ENCODE data around the gene VAMP3. TPM values are rescaled to one million over a fixed set of nuclear protein-coding genes. Genes with fewer than 3 reads are reported as not detected.

The VAMP3 gene, protein sequence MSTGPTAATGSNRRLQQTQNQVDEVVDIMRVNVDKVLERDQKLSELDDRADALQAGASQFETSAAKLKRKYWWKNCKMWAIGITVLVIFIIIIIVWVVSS
- polyA plus RNA-seq (169 to 219 TPM (median 200 TPM) in 3 replicates), polyA minus RNA-seq (52.5 to 123 TPM (median 122 TPM) in 3 replicates)
- polyA plus RNA-seq (2011; ENCODE audit: low read depth): 138 TPM
- 213 and 354 TPM in 2 replicates for polyA plus RNA-seq (2011; cell fraction: cytosol; rRNA removed)
- polyA plus RNA-seq (2011; cell fraction: nucleus; rRNA removed): 100 and 107 TPM in 2 replicates
- 103 and 124 TPM in 2 replicates for polyA plus RNA-seq (2012; ENCODE audit: low replicate concordance)
- polyA minus RNA-seq (2011; cell fraction: cytosol; rRNA and poly(A)+ RNA removed): 114 TPM
- polyA minus RNA-seq (2011; cell fraction: nucleus; rRNA and poly(A)+ RNA removed): 35.0 and 70.7 TPM in 2 replicates

DNA sequence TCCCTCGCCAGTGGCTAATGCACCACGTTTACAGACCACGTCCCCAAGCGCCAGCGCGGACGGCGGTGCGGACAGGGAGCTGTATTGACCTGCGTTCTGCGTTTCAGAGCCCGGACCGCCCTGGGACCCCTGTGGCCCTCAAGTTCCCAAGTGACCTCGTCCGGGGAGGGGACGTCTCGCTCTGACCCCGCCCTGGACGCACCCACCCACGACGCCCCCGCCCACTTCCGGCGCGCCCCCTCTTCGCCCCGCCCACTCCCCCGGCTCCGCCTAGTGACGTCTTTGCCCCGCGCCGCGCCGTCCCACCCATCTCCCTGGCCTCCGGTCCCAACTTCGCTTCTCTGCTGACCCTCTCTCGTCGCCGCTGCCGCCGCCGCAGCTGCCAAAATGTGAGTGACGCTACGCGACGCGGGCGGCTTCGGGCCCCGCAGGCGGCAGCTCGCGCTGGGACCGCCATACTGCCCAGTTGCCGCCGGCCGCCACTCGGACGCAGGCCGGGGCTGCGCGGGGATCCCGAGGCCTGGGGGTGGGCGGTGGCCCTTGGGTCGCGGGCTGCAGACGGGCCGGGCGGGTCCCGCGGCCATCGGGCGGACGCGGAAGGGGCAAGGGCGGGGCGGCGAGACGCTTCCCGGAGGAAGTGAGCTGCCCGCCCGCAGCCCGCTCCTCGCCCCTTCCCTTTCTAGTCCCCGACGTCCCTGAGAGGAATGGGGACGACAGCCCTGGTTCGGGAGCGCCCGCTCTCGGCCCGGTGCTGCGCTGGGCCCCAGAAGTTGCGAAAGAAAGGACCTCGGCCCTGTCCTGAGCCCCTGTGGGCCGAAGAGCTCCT, at the start of gene VAMP3:
TSS of gene VAMP3 (plus strand) at position 300 of the 826 bp plus-strand sequence. CDS start at position 388, 88 bp downstream.
- Histone ChIP-seq H3K36me3 (ENCODE audit: control insufficient read depth in 2 of 2, extremely low read depth in 1 of 2, insufficient read depth in 2 of 2, low read length in 2 of 2) (peaks cover 3 to 5% of the 10 kb centered on the region in 2 experiments), H3K4me1 (ENCODE audit: control insufficient read depth, extremely low read depth, insufficient read depth, low read length) (peaks cover 23% of the 10 kb centered on the region), H3K9me3 (ENCODE audit: control insufficient read depth, low read depth, low read length) (no peaks in the 10 kb centered on the region), H2AFZ (ENCODE audit: control insufficient read depth, low read length) (peak within 1 kb of the TSS; percentile 100), H3K4me3 (ENCODE audit: control insufficient read depth in 2 of 3, extremely low read depth in 1 of 3, insufficient read depth in 2 of 3, low read depth in 1 of 3, low read length in 3 of 3) (peak within 1 kb of the TSS; percentile 74 to 95 (median 95)), H3K27me3 (ENCODE audit: control insufficient read depth, extremely low read depth, insufficient read depth, low read length) (no peaks in the 10 kb centered on the region), H3K9ac (ENCODE audit: control insufficient read depth, extremely low read depth, insufficient read depth, low read length) (peak within 1 kb of the TSS; percentile 93), H3K9me1 (ENCODE audit: control insufficient read depth, extremely low read depth, insufficient read depth, low read length) (peaks cover 2% of the 10 kb centered on the region), H3K27ac (ENCODE audit: control insufficient read depth, insufficient read depth, low read length) (peak within 1 kb of the TSS; percentile 83), H3K4me2 (ENCODE audit: control insufficient read depth, extremely low read depth, insufficient read depth, low read depth, low read length) (peak within 1 kb of the TSS; percentile 98), H4K20me1 (ENCODE audit: control insufficient read depth, extremely low read depth, insufficient read depth, low read length) (no peaks in the 10 kb centered on the region), H3K79me2 (ENCODE audit: control insufficient read depth, insufficient read depth, low read length) (peaks cover 38% of the 10 kb centered on the region)
- no peak for FAIRE-seq
- TF ChIP-seq EZH2 (IDR thresholded peaks at IDR 0.05; ENCODE audit: low read length): no peak
- TF ChIP-seq, protein P1, sequence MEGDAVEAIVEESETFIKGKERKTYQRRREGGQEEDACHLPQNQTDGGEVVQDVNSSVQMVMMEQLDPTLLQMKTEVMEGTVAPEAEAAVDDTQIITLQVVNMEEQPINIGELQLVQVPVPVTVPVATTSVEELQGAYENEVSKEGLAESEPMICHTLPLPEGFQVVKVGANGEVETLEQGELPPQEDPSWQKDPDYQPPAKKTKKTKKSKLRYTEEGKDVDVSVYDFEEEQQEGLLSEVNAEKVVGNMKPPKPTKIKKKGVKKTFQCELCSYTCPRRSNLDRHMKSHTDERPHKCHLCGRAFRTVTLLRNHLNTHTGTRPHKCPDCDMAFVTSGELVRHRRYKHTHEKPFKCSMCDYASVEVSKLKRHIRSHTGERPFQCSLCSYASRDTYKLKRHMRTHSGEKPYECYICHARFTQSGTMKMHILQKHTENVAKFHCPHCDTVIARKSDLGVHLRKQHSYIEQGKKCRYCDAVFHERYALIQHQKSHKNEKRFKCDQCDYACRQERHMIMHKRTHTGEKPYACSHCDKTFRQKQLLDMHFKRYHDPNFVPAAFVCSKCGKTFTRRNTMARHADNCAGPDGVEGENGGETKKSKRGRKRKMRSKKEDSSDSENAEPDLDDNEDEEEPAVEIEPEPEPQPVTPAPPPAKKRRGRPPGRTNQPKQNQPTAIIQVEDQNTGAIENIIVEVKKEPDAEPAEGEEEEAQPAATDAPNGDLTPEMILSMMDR (optimal IDR thresholded peaks at IDR 0.05 in 1 of 3, IDR thresholded peaks at IDR 0.05 in 1 of 3, conservative IDR thresholded peaks at IDR 0.05 in 1 of 3; ENCODE audit: extremely low read depth in 1 of 3, insufficient read depth in 2 of 3, low read length in 3 of 3): no peak
- dilution Hi-C loops (cut with MboI; ENCODE audit: extremely low pct_ligation_motif_present, low sequenced_read_pairs): no loop called here
- DNase-seq (ENCODE audit: low read depth, low spot score): peak; percentile 17

DNA sequence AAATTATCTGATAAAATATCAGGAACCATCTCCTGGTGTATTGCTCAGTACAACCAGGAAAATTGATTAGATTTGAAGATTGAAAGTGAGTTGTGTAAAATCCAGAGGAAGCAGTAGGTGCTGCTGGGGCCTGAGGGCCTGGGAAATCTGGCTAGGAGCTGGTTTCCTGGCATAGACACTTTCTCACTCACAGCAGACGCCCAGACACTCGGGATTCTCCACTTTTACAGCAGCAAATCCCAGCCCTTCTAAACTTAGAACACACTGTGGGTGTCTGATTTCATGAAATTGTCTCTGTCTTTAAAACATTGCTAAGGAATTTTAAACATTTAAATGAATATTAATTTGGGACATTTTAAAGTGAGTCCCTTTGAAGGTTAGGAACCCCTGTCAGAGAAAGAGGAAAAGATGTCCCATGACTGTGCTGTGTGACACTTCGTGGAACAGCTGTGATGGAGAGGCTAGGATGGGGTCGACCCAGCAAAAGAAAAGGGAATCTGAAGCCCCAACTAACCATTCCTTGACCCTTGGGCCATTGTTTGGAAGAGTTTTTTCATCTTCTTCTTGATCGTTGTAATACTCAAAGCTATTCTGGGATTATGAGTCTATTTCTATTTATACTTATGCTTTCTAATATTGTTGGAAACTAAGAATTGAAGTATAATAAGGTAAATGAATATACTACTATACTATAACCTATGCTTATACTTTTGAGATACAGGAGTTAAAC, 49.0 kb upstream of the VAMP3 start:
- peaks cover 5% of the 10 kb centered on the region for H3K4me1 ChIP-seq (ENCODE audit: control insufficient read depth, extremely low read depth, insufficient read depth, low read length)
- no peaks in the 10 kb centered on the region for H3K79me2 ChIP-seq (ENCODE audit: control insufficient read depth, insufficient read depth, low read length)
- H3K4me2 ChIP-seq (ENCODE audit: control insufficient read depth, extremely low read depth, insufficient read depth, low read depth, low read length): no peak overlapping the region
- no peaks in the 10 kb centered on the region for H3K9me3 ChIP-seq (ENCODE audit: control insufficient read depth, low read depth, low read length)
- FAIRE-seq: no peak
- H3K27ac ChIP-seq (ENCODE audit: control insufficient read depth, insufficient read depth, low read length): no peak overlapping the region
- no peak overlapping the region for H3K4me3 ChIP-seq (ENCODE audit: control insufficient read depth in 2 of 3, extremely low read depth in 1 of 3, insufficient read depth in 2 of 3, low read depth in 1 of 3, low read length in 3 of 3)
- no peaks in the 10 kb centered on the region for H3K9me1 ChIP-seq (ENCODE audit: control insufficient read depth, extremely low read depth, insufficient read depth, low read length)
- DNase-seq (ENCODE audit: low read depth, low spot score): no peak
- dilution Hi-C loops (cut with MboI; ENCODE audit: extremely low pct_ligation_motif_present, low sequenced_read_pairs): no loop called here
- H3K36me3 ChIP-seq (ENCODE audit: control insufficient read depth in 2 of 2, extremely low read depth in 1 of 2, insufficient read depth in 2 of 2, low read length in 2 of 2): no peaks in the 10 kb centered on the region
- no peaks in the 10 kb centered on the region for H3K27me3 ChIP-seq (ENCODE audit: control insufficient read depth, extremely low read depth, insufficient read depth, low read length)
- H3K9ac ChIP-seq (ENCODE audit: control insufficient read depth, extremely low read depth, insufficient read depth, low read length): no peak overlapping the region
- H2AFZ ChIP-seq (ENCODE audit: control insufficient read depth, low read length): no peak overlapping the region
- no peaks in the 10 kb centered on the region for H4K20me1 ChIP-seq (ENCODE audit: control insufficient read depth, extremely low read depth, insufficient read depth, low read length)
- TF ChIP-seq, protein P1 (optimal IDR thresholded peaks at IDR 0.05 in 1 of 3, IDR thresholded peaks at IDR 0.05 in 1 of 3, conservative IDR thresholded peaks at IDR 0.05 in 1 of 3; ENCODE audit: extremely low read depth in 1 of 3, insufficient read depth in 2 of 3, low read length in 3 of 3): no peak
- no peak for TF ChIP-seq EZH2 (IDR thresholded peaks at IDR 0.05; ENCODE audit: low read length)
